ENCODE data around the gene CHD6. TPM values are rescaled to one million over a fixed set of nuclear protein-coding genes. Genes with fewer than 3 reads are reported as not detected.

Gene CHD6
- total RNA-seq, 1 experiment from 2014 or later = 80.5 TPM

DNA sequence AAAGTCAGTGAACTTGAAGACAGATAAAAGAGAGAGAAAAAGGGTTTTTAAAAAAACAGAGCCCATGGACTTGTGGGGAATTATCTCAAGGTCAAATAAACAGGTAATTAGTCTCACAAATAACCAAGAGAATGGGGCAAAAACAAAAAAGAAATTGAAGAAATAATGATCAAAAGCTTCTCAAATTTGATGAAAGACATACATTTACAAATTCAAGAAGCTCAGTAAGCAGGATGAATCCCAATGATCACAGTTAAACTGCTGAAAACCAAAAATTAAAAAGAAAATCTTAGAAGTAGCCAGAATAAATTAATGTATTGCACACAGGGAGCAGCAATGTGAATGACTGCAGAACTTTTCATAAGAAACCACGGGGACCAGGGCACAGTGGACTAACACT lies 139.1 kb downstream of the CHD6 start:
- no peak overlapping the region for H3K27ac Mint-ChIP-seq (ENCODE audit: unreplicated experiment)
- Histone ChIP-seq H3K27me3 (replicated peaks; ENCODE audit: control insufficient read depth, insufficient read depth, low read length) (no peaks in the 10 kb centered on the region), H3K4me3 (ENCODE audit: low read depth, low read length) (no peak overlapping the region), H3K4me1 (no peaks in the 10 kb centered on the region), H3K9me3 (no peaks in the 10 kb centered on the region), H3K36me3 (ENCODE audit: control insufficient read depth, insufficient read depth, low read length) (peaks cover under 1% of the 10 kb centered on the region)
- DNase-seq = no peak
- no TSS peak for BruUV-seq (replicated peaks)
- no peaks in the 10 kb centered on the region for H3K4me1 Mint-ChIP-seq (ENCODE audit: low read depth, unreplicated experiment)
- ChIA-PET POLR2A (interaction anchor here (0.5 kb wide), 1 partner anchor 139 kb away, joined by 3 read pairs; no protein-coding TSS in a partner anchor), CTCF (no interaction called here)
- H3K36me3 Mint-ChIP-seq (ENCODE audit: insufficient read depth, unreplicated experiment) = peaks cover 28% of the 10 kb centered on the region
- peaks cover 8% of the 10 kb centered on the region for H3K9me3 Mint-ChIP-seq (ENCODE audit: unreplicated experiment)
- TF ChIP-seq, protein P1, sequence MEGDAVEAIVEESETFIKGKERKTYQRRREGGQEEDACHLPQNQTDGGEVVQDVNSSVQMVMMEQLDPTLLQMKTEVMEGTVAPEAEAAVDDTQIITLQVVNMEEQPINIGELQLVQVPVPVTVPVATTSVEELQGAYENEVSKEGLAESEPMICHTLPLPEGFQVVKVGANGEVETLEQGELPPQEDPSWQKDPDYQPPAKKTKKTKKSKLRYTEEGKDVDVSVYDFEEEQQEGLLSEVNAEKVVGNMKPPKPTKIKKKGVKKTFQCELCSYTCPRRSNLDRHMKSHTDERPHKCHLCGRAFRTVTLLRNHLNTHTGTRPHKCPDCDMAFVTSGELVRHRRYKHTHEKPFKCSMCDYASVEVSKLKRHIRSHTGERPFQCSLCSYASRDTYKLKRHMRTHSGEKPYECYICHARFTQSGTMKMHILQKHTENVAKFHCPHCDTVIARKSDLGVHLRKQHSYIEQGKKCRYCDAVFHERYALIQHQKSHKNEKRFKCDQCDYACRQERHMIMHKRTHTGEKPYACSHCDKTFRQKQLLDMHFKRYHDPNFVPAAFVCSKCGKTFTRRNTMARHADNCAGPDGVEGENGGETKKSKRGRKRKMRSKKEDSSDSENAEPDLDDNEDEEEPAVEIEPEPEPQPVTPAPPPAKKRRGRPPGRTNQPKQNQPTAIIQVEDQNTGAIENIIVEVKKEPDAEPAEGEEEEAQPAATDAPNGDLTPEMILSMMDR (IDR thresholded peaks at IDR 0.05; ENCODE audit: insufficient read depth in 1 of 2, low read depth in 1 of 2, low read length in 1 of 2, severe bottlenecking in 1 of 2, unreplicated experiment in 1 of 2) = no peak
- intact Hi-C loops (cut with micrococcal nuclease; ENCODE audit: unreplicated experiment) = loop anchor here (5.0 kb wide), 1 partner anchor 137 kb away; the partner anchor contains the start of gene LPIN3
- no peaks in the 10 kb centered on the region for H3K27me3 Mint-ChIP-seq (ENCODE audit: insufficient read depth, unreplicated experiment)
- H3K4me3 Mint-ChIP-seq (ENCODE audit: unreplicated experiment) = no peak overlapping the region

DNA sequence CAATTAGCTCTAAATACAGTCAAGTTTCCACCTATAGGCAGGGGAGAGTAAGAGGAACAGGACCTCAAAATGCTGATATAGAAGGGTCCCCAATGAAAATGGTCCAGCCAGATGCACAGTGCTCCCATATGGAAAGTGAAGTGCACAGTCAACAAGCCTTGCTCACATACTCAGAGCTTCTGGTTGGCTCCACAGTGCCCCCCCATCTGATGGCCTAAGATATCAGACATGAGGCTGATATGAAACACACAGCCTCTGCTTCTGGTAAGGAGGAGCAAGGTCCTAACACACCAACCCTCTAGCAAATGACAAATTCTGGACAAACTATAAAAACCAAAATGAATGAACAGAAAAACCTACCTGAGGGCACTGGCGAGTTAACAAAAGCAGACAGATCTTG lies 140.2 kb downstream of the CHD6 start:
- no peaks in the 10 kb centered on the region for H3K36me3 ChIP-seq (ENCODE audit: control insufficient read depth, insufficient read depth, low read length)

DNA sequence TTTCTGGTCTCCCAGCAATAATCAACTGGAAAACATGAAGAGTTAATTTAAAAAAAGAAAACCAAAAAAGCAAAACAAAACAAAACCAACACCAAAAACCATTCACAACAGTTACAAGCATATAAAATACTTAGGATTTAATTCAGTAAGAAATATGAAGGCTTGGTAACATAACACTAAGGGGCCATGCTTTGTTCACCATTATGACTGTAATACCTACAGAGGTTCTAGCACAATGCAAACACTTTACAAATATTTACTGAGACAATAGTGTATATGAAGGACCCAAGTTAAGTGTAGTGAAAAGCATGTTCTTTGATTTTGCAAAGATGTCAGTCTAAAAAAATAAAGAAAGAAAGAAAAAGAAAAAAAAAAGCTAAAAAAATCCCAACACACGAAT lies 141.7 kb downstream of the CHD6 start:
- H3K4me3 ChIP-seq (ENCODE audit: low read depth, low read length) = no peak overlapping the region
- Mint-ChIP-seq H3K36me3 (ENCODE audit: insufficient read depth, unreplicated experiment) (peaks cover 36% of the 10 kb centered on the region), H3K4me3 (ENCODE audit: unreplicated experiment) (no peak overlapping the region), H3K9me3 (ENCODE audit: unreplicated experiment) (peaks cover 8% of the 10 kb centered on the region), H3K27ac (ENCODE audit: unreplicated experiment) (no peak overlapping the region), H3K4me1 (ENCODE audit: low read depth, unreplicated experiment) (no peaks in the 10 kb centered on the region), H3K27me3 (ENCODE audit: insufficient read depth, unreplicated experiment) (no peaks in the 10 kb centered on the region)
- ChIA-PET POLR2A (no interaction called here), CTCF (interaction anchor here (0.6 kb wide), 1 partner anchor 136 kb away, joined by 14 read pairs; no protein-coding TSS in a partner anchor)
- no peaks in the 10 kb centered on the region for H3K4me1 ChIP-seq
- H3K36me3 ChIP-seq (ENCODE audit: control insufficient read depth, insufficient read depth, low read length) = peaks cover 2% of the 10 kb centered on the region
- BruUV-seq (replicated peaks) = no TSS peak
- intact Hi-C loops (cut with micrococcal nuclease; ENCODE audit: unreplicated experiment) = loop anchor here (5.0 kb wide), 1 partner anchor 134 kb away; the partner anchor contains the start of gene LPIN3
- H3K27me3 ChIP-seq (replicated peaks; ENCODE audit: control insufficient read depth, insufficient read depth, low read length) = no peaks in the 10 kb centered on the region
- no peaks in the 10 kb centered on the region for H3K9me3 ChIP-seq
- DNase-seq = no peak
- TF ChIP-seq, protein P1 (IDR thresholded peaks at IDR 0.05; ENCODE audit: insufficient read depth in 1 of 2, low read depth in 1 of 2, low read length in 1 of 2, severe bottlenecking in 1 of 2, unreplicated experiment in 1 of 2) = no peak

More for the DNA sequence above, 140.2 kb downstream of the CHD6 start:
- Mint-ChIP-seq H3K9me3 (ENCODE audit: unreplicated experiment) (peaks cover 8% of the 10 kb centered on the region), H3K4me1 (ENCODE audit: low read depth, unreplicated experiment) (no peaks in the 10 kb centered on the region), H3K4me3 (ENCODE audit: unreplicated experiment) (no peak overlapping the region), H3K27ac (ENCODE audit: unreplicated experiment) (no peak overlapping the region), H3K27me3 (ENCODE audit: insufficient read depth, unreplicated experiment) (no peaks in the 10 kb centered on the region), H3K36me3 (ENCODE audit: insufficient read depth, unreplicated experiment) (peaks cover 28% of the 10 kb centered on the region)
- no peaks in the 10 kb centered on the region for H3K9me3 ChIP-seq
- CTCF ChIA-PET = no interaction called here
- TF ChIP-seq, protein P1 (IDR thresholded peaks at IDR 0.05; ENCODE audit: insufficient read depth in 1 of 2, low read depth in 1 of 2, low read length in 1 of 2, severe bottlenecking in 1 of 2, unreplicated experiment in 1 of 2) = no peak
- intact Hi-C loops (cut with micrococcal nuclease; ENCODE audit: unreplicated experiment) = loop anchor here (5.0 kb wide), 1 partner anchor 136 kb away; the partner anchor contains the start of gene LPIN3
- H3K4me1 ChIP-seq = no peaks in the 10 kb centered on the region
- no peaks in the 10 kb centered on the region for H3K27me3 ChIP-seq (replicated peaks; ENCODE audit: control insufficient read depth, insufficient read depth, low read length)
- H3K4me3 ChIP-seq (ENCODE audit: low read depth, low read length) = no peak overlapping the region
- DNase-seq = no peak
- POLR2A ChIA-PET = no interaction called here
- no TSS peak for BruUV-seq (replicated peaks)
